ENCODE measurements around the gene TPSAB1.
"Not testable (repeated sequence)": the region's sequence is repeated elsewhere in the genome, so short reads cannot be mapped to it uniquely, and the experiment has no call there.

The TPSAB1 gene

GRCh38 chr16:1253701-1254364 lies 13.3 kb downstream of the TPSAB1 start:
- DNase-seq = not testable (repeated sequence)

- DNase-seq = not testable (repeated sequence)
These were observed 14.3 kb downstream of the TPSAB1 start for GRCh38 chr16:1254821-1255220.

GRCh38 chr16:1255276-1256122 lies 15.0 kb downstream of the TPSAB1 start, which contains the start of gene TPSD1:
TPSD1 (plus strand) TSS chr16:1256069; CDS start chr16:1256281, 212 bp downstream.
- not testable (repeated sequence) for DNase-seq

GRCh38 chr16:1256296-1256873 lies 15.9 kb downstream of the TPSAB1 start:
- DNase-seq = not testable (repeated sequence)

- DNase-seq = no peak
These were observed 16.4 kb downstream of the TPSAB1 start for GRCh38 chr16:1256874-1257322.

- DNase-seq = no peak
These were observed 17.2 kb downstream of the TPSAB1 start for GRCh38 chr16:1257561-1258224.

- no peak for DNase-seq
These were observed 17.7 kb downstream of the TPSAB1 start for GRCh38 chr16:1258225-1258600.

- DNase-seq = no peak
These were observed 18.6 kb downstream of the TPSAB1 start for GRCh38 chr16:1258906-1259759.

- no peak for DNase-seq
These were observed 19.2 kb downstream of the TPSAB1 start for GRCh38 chr16:1259760-1260068.

GRCh38 chr16:1260101-1260680 lies 19.7 kb downstream of the TPSAB1 start:
- no peak for DNase-seq

- no peak for DNase-seq
These were observed 20.8 kb downstream of the TPSAB1 start for GRCh38 chr16:1261131-1261892.

GRCh38 chr16:1262210-1262845 lies 21.8 kb downstream of the TPSAB1 start:
- no peak for DNase-seq

- no peak for DNase-seq
These were observed 22.3 kb downstream of the TPSAB1 start for GRCh38 chr16:1262846-1263221.

- no peak for DNase-seq
These were observed 23.3 kb downstream of the TPSAB1 start for GRCh38 chr16:1263591-1264344.

- no peak for DNase-seq
These were observed 24.0 kb downstream of the TPSAB1 start for GRCh38 chr16:1264345-1265089.

GRCh38 chr16:1265090-1265630 lies 24.7 kb downstream of the TPSAB1 start:
- no peak for DNase-seq

- no peak for DNase-seq
These were observed 25.3 kb downstream of the TPSAB1 start for GRCh38 chr16:1265826-1266225.

GRCh38 chr16:1269418-1269817 lies 28.9 kb downstream of the TPSAB1 start:
- DNase-seq = not testable (repeated sequence)

GRCh38 chr16:1271380-1271723 lies 30.8 kb downstream of the TPSAB1 start:
- DNase-seq = no peak

Measured in activated CD8-positive, alpha-beta memory T cell treated with anti-CD3 and anti-CD28 coated beads, Interleukin-2, amount 50 U/mL, for 4 hours (primary cell).